Measurements from ENCODE around the gene SMYD4.

SMYD4 gene

DNA sequence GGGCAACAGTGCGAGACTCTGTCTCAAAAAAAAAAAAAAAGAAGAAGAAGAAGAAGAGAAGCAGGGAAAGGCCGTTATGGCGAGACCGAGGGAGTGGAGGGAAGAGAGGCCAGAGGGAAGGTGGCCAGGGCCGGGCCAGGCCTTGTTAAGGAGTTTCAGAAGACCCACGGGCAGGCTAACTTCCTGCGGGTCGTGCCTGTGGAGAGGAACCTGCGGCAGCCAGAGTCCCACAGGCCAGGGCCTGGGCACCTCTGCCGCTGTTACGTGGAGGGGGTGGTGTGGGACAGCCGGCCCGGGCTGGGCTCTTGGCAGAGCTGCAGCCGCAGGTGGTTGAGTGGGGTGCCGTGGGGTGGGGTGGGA, 99.8 kb downstream of the SMYD4 start:
- no peak for DNase-seq

Data from SW 1271 (cell line).